NCI-H146 (cell line): ENCODE measurements around the gene PTPN3.
"Not testable (repeated sequence)": the region's sequence is repeated elsewhere in the genome, so short reads cannot be mapped to it uniquely, and the experiment has no call there.

Source experiments
- DNase-seq: peaks from one replicate; lab custom pipeline; 2025; lab: John Stamatoyannopoulos, UW

The PTPN3 gene

DNA sequence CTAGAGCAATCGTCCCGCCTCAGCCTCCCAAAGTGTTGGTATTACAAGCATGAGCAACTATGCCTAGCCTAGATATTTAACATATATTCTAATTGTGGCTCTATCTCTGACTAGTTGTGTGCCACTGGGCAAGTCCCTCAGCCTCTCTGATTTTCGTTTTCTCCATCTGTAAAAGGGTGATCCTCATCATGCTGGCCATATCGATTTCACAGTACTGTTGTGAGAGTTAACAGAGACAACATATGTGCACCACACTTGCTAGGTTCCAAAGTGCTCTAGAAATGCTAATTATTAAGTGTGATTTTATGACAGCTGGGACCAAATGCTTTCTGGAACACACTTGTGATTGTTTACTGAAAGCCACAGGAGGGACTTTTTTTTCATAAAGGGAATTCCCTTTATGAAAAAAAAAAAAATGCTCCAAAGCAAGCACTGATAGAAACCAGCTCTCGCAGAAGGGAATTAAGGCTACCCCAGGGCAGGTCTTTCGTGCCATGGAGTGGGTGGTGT, 98.8 kb downstream of the PTPN3 start:
- no peak for DNase-seq

DNA sequence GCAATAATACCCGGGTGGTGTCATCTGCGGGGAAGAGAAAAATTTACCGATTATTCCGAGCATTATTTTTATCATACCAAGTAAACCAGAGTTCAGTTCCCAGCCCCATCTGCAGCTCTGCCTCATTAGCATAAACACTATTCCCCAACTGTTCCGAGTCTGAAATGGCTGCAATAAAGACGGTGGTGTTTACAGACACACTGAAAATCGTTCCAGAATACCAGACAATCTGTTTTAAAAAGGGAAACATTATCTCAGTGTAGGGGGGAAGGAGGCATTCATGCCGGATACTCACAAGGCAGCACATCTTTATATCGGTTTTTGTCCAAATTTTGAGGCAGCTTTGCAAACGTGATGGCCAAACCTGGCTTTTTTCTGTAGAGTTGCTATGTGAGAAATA, 106.9 kb downstream of the PTPN3 start:
- no peak for DNase-seq

DNA sequence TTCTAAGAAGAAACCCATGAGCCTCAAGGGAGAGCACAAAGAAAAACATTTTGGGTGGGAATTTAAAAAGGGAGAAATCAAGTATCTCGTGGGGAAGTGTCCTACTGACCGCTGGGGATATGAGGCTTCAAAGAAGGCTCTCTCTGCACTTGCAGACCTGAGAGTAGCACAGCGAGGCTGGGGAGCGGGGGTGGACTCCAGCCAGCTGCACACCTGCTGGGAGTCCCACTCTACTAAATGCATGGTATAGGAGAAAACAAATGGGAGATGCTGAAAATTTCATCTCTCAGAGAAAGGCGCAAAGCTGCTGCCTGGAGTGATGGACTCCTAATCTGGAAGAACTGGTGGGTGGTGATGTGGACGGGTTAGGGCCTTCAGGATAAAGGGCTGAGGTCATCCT, 110.3 kb downstream of the PTPN3 start:
- no peak for DNase-seq

DNA sequence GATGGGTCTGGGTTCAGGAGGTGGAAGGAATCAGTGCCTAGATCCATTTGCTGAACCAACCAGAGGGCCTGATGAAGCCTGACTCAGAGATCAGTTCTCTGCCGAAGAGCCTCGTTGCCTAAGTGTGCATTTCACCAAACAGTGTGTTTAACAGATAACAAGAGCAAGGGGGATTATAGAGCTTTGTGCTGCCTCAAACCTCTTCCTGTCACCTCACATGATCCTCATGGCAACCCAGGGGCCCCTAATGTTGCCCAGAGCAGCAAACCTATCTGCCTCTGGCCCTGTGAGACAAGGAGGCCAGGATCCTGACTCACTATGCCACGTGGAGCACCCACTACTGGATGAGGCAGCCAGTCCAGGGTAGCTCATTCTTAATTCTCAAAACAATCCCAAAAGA, 110.9 kb downstream of the PTPN3 start:
- no peak for DNase-seq

DNA sequence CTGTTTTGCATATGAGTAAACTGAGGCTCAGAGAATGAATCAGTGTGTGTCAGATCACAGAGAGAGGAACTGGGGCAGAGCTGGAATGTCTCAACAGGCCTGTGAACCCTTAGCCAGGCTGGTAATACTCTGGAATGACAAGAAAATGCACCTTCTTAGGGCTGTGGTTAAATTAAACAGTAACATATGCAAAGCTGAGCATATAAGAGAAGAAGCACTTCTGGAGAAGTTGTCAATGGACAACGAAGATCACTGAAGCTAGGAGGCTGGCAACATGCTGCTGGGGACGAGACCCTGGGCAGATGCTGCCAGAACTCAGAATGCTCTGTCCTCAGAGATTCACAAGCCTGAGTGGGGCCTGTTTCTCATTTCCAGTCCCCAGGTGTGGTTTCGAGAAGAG, 112.6 kb downstream of the PTPN3 start:
- DNase-seq: no peak

DNA sequence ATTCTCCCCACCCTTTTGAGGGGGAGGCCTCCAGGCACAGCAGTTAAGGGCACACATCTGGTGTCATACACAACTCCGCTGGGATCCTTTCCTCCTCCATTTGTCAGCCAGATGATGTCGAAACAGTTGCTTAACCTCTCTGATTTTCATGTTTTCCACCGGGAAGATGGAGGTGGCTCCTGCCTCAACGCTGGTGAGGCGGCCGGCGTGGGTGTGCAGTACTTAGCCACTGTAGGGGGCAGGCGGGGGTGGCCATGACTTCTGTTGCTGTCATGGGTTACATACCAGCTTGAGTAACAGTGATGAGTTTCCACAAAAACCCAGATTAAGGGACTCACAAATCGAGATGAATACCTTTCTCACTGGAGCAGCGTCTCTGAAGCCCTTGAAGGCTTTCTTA, 114.2 kb downstream of the PTPN3 start:
- DNase-seq: no peak

DNA sequence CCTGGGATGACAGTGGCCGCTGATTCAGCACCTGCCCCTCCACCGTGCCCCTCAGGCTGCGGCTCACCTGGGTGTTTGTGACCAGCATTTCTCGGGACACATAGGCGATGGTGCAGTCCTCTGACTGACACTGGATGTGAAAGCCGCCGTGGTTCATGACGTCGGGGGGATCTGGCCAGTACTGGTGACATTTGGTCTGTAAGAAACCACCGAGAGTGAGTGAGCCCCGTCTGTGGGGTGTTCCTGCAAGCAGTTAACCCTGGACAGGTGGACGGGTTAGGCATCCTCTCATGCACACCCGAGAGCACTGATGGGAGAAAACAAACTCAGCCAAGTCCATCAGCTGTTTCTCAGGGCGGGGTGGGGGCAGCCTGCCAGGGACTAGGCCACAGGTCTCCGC, 114.8 kb downstream of the PTPN3 start:
- DNase-seq: no peak

DNA sequence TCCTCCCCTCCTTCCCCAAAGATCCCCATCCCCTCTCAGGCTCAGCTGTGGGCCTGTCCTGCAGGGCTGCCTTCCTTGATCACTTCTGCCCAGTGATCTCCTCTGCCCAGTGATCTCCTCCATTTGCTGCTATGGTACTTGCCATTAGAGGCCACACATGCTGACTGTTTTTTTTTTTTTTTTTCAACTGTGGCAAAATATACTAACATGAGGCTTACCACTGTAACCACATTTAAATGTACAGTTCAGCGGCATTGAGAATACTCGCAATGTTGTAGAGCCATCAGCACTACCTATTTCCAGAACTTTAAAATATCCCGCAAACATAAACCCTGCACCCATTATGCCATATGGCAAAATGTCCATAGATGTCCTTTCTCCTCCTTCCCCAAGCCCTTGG, 115.5 kb downstream of the PTPN3 start:
- DNase-seq: no peak

DNA sequence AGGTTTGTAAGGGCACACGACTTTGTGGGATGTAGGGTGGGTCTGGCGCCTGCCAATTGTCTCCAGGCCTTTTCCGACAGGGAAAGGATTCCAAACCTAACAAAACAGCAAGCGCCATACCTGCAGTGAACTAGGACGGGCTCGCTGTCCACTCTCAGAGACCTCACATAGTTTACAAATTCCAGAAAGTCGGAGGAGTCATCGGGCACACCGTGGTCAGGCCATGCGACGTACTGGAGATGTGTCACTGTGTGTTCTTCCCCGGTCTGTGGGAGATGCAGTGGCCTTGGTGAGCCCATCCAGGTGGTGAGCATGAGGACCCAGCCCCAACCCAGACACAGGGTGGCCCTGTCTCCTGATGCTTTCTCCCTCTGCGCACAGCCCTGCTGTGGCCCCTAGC, 115.9 kb downstream of the PTPN3 start:
- no peak for DNase-seq

DNA sequence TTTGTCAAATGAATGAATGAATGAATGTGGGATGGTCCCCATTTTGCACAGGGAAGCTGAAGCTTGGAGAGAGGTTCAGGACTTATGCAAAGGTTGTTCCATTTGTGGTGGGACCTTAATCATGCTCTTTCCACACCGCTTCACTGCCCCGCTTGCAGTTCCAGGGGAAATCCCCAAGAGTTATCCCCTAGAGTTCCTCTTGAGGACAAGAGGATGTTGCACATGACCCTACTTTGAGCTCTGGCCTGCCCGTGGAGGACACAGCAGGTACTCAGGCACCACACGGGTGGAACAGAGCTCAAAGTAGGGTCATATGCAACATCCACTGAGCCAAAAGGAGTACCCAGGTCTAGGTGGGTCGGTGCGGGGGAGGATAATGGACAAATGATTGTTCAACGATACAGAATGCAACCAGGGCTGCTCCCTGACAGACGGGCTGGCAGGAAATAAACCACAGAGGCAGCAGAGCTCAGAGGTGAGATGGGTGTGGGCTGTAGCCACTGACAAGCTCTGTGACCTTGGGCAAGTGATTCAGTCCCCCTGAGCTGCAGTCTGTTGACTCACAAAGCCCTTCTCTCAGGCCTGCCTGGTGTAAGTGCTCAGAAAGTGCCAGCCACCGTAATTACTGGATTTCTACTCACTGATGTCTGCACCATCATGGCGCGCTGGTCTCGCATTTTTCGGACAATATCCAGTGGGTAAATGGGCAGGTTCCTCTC, 116.9 kb downstream of the PTPN3 start:
- no peak for DNase-seq

DNA sequence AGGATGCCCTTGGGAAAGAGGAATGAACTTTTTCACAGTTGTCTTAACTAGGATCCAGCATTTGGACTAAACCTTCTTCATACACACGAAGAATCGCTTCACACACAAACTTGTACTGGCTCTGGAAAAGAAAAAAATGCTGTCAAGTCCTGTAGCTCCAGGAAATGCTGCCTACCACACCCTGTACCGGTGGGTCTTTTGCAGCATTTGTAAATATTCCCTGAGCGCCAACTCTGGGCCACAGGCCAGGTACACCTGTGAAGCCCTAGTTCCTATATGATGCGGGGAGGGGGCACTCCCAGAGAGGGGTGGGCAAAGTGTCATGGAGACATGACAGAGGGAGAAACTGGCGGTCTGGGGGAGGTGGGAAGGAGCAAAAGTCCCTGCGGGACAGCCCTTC, 118.6 kb downstream of the PTPN3 start:
- DNase-seq: peak; percentile 39

DNA sequence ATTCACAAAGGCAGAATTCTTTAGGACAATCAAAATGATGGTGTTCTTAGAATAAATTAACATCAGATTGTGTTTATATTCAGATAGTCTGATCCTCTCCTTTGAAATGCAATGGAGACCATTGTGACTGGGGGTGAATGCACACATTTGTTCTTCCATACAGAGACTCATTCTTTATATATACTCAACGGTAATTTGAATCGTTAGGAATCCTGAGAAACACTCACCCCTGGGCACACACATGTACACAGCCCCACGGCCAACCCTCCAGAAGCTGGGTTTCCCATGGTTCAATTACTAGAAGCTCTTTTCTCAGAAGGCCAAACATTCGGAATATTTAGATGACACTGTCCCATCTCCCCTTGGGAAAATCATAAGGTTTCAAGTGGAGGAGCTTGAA, 119.8 kb downstream of the PTPN3 start:
- no peak for DNase-seq

DNA sequence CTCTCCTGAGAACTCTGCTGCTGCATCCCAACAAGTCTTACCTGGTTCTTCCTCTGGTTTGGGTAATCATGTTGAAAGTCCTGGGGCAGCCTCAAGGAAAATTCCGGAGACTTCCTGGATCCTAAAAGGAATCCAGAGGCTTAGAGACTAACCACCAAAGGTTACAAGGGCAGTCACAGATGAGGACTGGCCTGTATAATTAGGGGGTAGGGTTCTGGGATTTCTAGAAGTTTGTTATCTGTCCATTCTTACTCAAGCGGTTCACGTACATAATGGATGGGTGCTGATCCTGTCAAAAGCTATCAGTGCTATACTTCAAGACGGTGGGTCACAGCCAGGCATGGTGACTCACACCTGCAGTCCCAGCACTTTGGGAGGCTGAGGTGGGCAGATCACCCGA, 125.9 kb downstream of the PTPN3 start:
- no peak for DNase-seq

DNA sequence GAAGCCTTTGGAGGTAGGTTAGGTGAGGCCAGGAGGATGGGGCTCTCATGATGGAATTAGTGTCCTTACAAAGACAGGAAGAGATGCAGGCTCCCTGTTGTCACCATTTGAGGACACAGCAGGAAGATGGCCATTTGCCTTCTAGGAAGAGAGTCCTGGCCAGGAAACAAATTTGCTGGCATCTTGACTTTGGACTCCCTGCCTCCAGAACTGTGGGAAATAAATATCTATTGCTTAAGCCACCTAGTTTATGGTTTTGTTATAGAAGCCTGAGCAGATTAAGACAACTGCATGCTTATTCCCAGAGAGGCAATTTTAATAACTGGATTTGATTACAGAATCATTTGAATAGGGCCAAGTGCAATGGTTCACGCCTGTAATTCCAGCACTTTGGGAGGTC, 126.7 kb downstream of the PTPN3 start:
- no peak for DNase-seq

DNA sequence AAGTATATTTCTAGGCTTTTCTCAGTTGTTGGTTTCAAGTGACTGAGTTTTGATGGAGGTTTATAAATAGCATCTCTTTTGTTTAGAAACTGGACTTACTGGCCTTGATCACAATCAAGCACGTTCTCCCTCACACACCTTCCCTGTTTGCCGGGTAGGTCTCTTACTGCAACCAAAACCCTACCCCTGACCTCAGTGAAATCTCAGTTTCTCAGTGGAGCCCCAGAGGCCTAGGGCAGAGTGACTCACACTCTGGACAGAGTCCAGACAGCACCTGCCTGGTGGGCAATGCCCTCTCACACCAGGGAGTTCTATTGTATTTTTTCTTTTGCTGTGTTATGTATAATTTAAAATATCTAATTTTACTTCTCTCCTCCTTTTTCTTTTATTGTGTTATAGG, 128.8 kb downstream of the PTPN3 start:
- DNase-seq: peak; percentile 41

DNA sequence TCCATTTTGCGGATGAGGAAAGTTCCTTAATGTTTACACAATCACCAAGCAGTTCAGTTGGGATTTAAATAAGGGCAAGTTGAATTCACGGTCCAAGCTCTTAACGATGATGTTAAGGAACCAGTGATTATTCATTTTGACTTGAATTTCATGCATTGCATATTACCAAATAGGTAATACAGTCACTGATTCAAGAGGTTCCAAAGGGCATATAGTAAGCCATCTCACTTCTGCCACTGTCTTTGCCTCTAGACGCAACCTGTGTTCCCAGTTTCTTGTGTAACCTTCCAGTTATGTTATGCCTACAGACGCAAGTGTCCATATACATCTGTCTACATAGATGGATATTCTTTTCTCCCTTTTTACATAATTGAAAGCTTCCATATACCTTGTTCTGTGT, 137.3 kb downstream of the PTPN3 start:
- no peak for DNase-seq

DNA sequence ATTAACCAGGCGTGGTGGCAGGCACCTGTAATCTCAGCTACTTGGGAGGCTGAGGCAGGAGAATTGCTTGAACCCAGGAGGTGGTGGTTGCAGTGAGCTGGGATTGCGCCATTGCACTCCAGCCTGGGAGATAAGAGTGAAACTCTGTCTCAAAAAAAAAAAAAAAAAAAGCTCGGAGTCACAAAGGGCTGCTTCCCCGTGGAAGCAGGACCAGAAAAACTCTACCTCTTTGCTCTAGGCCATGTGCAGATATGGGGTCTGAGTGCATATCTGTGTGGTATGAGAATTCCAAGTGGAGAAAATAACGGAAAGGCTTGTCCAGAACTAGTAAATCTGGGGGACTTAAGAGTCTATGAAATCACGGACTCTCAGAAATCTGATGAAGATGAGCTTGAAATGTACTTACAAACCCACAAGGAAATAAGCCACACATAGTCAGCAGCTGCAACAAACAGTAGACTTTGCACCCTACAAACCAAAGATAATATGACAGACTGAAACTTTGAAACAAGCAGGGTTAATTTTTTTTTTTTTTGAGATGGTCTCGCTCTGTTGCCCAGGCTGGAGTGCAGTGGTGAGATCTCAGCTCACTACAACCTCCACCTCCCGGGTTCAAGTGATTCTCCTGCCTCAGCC, 139.0 kb downstream of the PTPN3 start:
- not testable (repeated sequence) for DNase-seq

DNA sequence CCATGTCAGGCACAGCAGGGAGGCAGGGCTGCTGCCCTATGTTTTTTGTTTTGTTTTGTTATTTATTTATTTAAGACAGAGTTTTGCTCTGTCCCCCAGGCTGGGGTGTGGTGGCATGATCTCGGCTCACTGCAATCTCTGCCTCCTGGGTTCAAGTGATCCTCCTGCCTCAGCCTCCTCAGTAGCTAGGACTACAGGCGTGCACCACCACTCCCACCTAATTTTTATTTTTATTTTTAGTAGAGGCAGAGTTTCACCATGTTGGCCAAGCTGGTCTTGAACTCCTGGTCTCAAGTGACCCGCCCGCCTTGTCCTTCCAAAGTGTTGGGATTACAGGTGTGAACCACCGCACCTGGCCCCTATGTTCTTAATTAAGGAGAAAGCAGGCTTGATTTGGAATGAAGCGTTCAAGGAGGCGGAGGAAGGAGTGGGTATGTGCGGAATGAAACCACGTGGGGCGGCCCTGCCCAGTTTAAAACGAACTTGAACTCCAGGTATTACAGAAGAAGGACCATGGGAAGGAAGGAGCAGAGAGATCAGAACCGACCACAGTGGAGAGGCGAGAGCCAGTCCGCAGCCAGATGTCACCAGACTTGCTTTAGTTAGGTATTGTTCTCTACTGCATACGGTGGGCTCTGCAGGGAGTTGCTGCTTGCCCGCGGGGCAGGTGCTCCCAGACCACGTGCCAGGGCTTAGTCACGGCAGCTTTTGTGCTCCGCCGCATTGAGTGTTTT, 142.4 kb downstream of the PTPN3 start:
- DNase-seq: peak; percentile 92

DNA sequence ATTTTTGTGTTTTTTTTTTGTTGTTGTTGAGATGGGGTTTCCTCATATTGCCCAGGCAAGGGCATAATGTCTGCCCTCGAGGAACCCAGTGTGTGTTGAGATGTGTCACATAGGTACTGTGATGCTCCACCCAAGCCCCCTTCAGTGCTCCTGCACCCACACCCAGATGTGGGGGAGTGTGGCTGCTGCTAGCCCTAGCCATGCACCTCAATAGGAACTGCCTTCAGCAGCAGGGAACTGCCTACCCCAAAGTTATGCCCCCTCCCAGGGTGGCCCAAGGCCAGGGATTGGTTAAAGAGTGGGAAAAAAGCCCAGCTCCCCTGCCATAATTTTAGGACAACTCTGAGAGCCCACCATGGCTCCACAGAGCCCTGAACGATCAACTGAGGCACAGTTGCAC, 143.9 kb downstream of the PTPN3 start:
- DNase-seq: no peak

DNA sequence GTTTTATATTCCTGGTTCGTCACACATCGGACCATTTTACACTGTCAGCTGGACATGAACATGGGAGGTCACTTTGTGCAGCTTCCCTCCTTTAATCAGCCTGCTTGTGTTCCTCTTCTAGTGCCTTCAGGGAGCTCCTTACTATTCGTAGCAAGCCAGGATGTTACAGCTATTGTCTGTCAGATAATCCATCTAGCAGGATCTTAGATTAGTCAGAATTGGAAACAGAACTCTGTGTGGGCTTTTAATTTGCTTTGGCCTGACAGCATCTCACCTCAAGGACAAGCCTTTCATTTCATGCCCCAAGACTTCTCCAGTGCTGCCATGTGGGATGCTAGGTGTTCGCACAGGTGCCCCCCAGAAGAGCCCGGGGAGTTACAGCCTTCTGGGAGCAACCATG, 147.1 kb downstream of the PTPN3 start:
- DNase-seq: no peak

DNA sequence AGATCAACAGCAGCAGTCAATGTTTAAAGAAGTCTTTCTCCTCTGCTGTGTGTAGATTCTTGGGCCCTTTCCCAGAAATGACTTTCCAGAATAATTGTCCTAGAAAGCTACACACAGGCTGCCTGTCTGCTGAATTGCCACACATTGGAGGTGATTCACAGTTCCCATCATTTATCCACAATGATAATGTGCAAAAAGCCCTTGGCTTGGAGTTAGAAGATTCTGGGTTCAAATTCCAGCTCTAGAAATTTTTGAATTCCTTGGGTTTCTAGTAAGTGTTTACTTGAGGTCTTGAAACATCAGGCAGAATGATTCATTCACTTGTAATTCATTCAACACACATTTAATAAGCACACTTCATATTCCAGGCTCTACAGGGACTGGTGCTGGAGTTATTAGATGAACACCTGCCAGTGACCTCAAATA, 148.7 kb downstream of the PTPN3 start:
- peak; percentile 88 for DNase-seq

DNA sequence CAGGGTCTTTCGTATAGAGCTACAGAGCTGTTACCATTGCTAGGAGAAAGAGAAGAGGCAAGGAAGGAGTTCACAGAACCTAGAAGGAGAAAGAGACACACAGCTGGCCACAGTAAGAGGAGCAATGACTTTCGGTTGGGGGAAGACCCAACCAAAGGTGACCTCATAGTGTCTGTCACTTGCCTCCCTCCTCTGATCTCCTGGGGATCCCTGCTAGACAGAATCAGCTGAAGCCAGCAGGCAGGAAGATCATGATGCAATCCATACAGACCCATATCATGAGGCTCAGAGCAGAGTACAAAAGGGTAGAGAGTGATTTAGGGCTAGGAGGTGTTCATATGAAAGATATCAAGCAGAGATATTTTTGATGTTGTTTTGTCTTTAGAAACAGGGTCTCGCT, 151.2 kb downstream of the PTPN3 start:
- no peak for DNase-seq

DNA sequence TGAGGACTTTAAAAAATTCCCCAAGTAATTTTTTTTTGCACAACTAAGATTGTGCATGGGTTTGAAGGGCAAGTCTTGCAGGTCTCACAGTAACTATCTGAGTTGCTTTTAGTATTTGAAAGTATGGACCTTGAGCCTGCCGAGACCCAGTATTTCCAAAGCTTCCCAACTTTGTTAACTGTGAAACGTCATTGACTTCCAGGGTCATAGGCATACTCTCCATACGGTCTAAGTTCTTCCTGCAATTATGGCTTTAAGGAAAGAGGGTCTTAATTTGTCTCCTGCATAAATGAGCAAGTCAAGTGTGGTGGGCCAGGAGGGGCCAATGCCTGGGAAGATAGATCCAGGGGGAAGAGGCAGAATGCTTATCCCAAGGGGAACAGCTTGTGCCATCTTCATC, 153.2 kb downstream of the PTPN3 start:
- no peak for DNase-seq
